Endothelial cell of umbilical vein (primary cell): ENCODE data around the gene MAP3K15. TPM values are rescaled to one million over a fixed set of nuclear protein-coding genes. Genes with fewer than 3 reads are reported as not detected.
"Not testable (repeated sequence)": the region's sequence is repeated elsewhere in the genome, so short reads cannot be mapped to it uniquely, and the experiment has no call there.

Source experiments
- BruUV-seq: library from RNA; stranded (reverse); fragments of 400-500 nt; replicated peaks from 2 replicates; lab custom pipeline; 2021; lab: Mats Ljungman, UMichigan
- CTCF ChIA-PET: fragments of 300-600, 350-600 bp; sonication (Branson Sonifier 250); formaldehyde crosslinking; loops from one replicate; lab custom pipeline; 2021; ENCODE audit warnings: antibody characterized with exemption, inconsistent platforms; lab: Charles Lee
- POLR2A ChIA-PET: fragments of 300-600, 350-600 bp; sonication (Branson Sonifier 250); formaldehyde crosslinking; loops from one replicate; lab custom pipeline; 2021; ENCODE audit warnings: antibody characterized with exemption, inconsistent platforms; lab: Charles Lee
- DNase-seq: peaks from one replicate; pipeline ENCODE4 v3.0.0-alpha.2; 2011; ENCODE audit warnings: low read depth, low spot score
- FAIRE-seq: peaks from 2 replicates; lab custom pipeline; 2011; peaks lifted over from hg19 to GRCh38; lab: Jason Lieb, UNC
- H2AFZ ChIP-seq: 2 replicates; pipeline ENCODE4 v1.6.0; 2012; ENCODE audit warnings: low read depth, low read length, control low read depth, inconsistent platforms
- H3K27ac ChIP-seq: 2 replicates; pipeline ENCODE4 v1.5.1; 2011; ENCODE audit warnings: low read depth, mild to moderate bottlenecking, control low read depth, low read length, moderate library complexity; ENCODE audit not compliant: insufficient read depth
- H3K27me3 ChIP-seq, 2 experiments: 2 replicates each; pipeline versions ENCODE4 v1.6.0 to v1.6.1; 2011; ENCODE audit warnings: low read length in 2 of 2, mixed read lengths in 1 of 2; ENCODE audit not compliant: control insufficient read depth in 2 of 2, insufficient read depth in 2 of 2
- H3K36me3 ChIP-seq, 2 experiments: 2 replicates in 1 of 2; 3 replicates in 1 of 2; pipeline ENCODE4 v1.5.1; 2011; ENCODE audit warnings: low read length in 2 of 2, mild to moderate bottlenecking in 1 of 2, moderate library complexity in 1 of 2; ENCODE audit not compliant: control insufficient read depth in 2 of 2, insufficient read depth in 2 of 2; ENCODE audit errors: extremely low read depth in 1 of 2
- H3K4me1 ChIP-seq: 3 replicates; pipeline ENCODE4 v1.5.1; 2011; ENCODE audit warnings: mild to moderate bottlenecking, low read length; ENCODE audit not compliant: control insufficient read depth, insufficient read depth; ENCODE audit errors: extremely low read depth
- H3K4me2 ChIP-seq: 2 replicates; pipeline ENCODE4 v1.6.1; 2011; ENCODE audit warnings: low read length, control low read depth, mixed read lengths; ENCODE audit not compliant: insufficient read depth
- H3K4me3 ChIP-seq, 3 experiments: fragments of 200-600 bp in 1 of 3; sonication (generic), shearing (Covaris generic) in 1 of 3; replicated peaks in 1 of 3; 2 replicates each; pipeline ENCODE4 v1.5.1; 2011 to 2016; ENCODE audit warnings: control low read depth in 3 of 3, low read length in 3 of 3, mild to moderate bottlenecking in 2 of 3, inconsistent platforms in 1 of 3, low read depth in 1 of 3, moderate library complexity in 1 of 3; ENCODE audit not compliant: insufficient read depth in 1 of 3
- H3K79me2 ChIP-seq: 2 replicates; pipeline ENCODE4 v1.6.0; 2012; ENCODE audit warnings: low read length, inconsistent platforms; ENCODE audit not compliant: control insufficient read depth, insufficient read depth
- H3K9ac ChIP-seq: replicated peaks from 2 replicates; pipeline ENCODE3; 2011; ENCODE audit warnings: low read length, control low read depth; ENCODE audit not compliant: insufficient read depth; ENCODE audit errors: extremely low read depth
- H3K9me1 ChIP-seq: replicated peaks from 3 replicates; pipeline ENCODE4 v1.6.0; 2011; ENCODE audit warnings: mild to moderate bottlenecking, low read length; ENCODE audit not compliant: control insufficient read depth, insufficient read depth; ENCODE audit errors: extremely low read depth
- H3K9me3 ChIP-seq: replicated peaks from 2 replicates; pipeline ENCODE4 v1.5.1; 2012; ENCODE audit warnings: low read length, inconsistent platforms; ENCODE audit not compliant: control insufficient read depth, insufficient read depth
- H4K20me1 ChIP-seq: replicated peaks from 2 replicates; pipeline ENCODE3; 2011; ENCODE audit warnings: mild to moderate bottlenecking, low read length; ENCODE audit not compliant: control insufficient read depth, insufficient read depth; ENCODE audit errors: extremely low read depth
- GATA2 ChIP-seq: IDR thresholded peaks from 2 replicates; pipeline ENCODE4 v1.7.0; 2011; ENCODE audit warnings: low read depth, mild to moderate bottlenecking, moderate library complexity, mixed read lengths, low read length; ENCODE audit not compliant: insufficient read length, insufficient read depth
- dilution Hi-C: fragments of 300-500 bp; cut with MboI; formaldehyde crosslinking; loops from one replicate; pipeline ENCODE4 v1.15.0; 2019; ENCODE audit warnings: low sequenced_read_pairs; ENCODE audit not compliant: extremely low pct_ligation_motif_present
- intact Hi-C: fragments of 100-400 bp; cut with micrococcal nuclease; formaldehyde crosslinking; loops from one replicate; pipeline ENCODE4 v1.10.0; 2022
- polyA plus RNA-seq, 4 experiments: library from polyadenylated mRNA; depleted of rRNA in 3 of 4; stranded (reverse) in 3 of 4; unstranded in 1 of 4; fragments of >200 nt; gene quantifications; 2 replicates each; pipeline versions ENCODE4 v1.2.1 to v1.2.3, GENCODE V29; 2011 to 2012; ENCODE audit warnings: missing spikeins in 1 of 4
- total RNA-seq: library from RNA; stranded (reverse); gene quantifications from 2 replicates; pipeline ENCODE4 v1.2.3, GENCODE V29; 2021

MAP3K15 gene
- total and polyA plus RNA-seq, 2 donors (not counting 3 experiments of a cell fraction or from before 2014, with no cell fraction given) = 0.01 to 0.09 TPM

GRCh38 chrX:19512359-19512758 is 2.9 kb downstream of the MAP3K15 start:
- no peak overlapping the region for H3K4me3 ChIP-seq
- no peak overlapping the region for H3K9ac ChIP-seq
- DNase-seq (no peak), FAIRE-seq (no peak)
- no peak overlapping the region for H3K27ac ChIP-seq
- H3K79me2 ChIP-seq = no peaks in the 10 kb centered on the region
- no peak for TF ChIP-seq GATA2
- H3K9me1 ChIP-seq = no peaks in the 10 kb centered on the region
- no peaks in the 10 kb centered on the region for H3K9me3 ChIP-seq
- ChIA-PET CTCF (no interaction called here), POLR2A (no interaction called here)
- no peak overlapping the region for H2AFZ ChIP-seq
- no peaks in the 10 kb centered on the region for H4K20me1 ChIP-seq
- H3K4me2 ChIP-seq = no peak overlapping the region
- H3K27me3 ChIP-seq = no peaks in the 10 kb centered on the region
- H3K36me3 ChIP-seq = no peaks in the 10 kb centered on the region
- intact Hi-C loops = no loop called here
- no peaks in the 10 kb centered on the region for H3K4me1 ChIP-seq
- dilution Hi-C loops = no loop called here
- BruUV-seq = no TSS peak

- H3K9me3 ChIP-seq, H3K4me1 ChIP-seq, H3K79me2 ChIP-seq, intact Hi-C loops, H2AFZ ChIP-seq, H4K20me1 ChIP-seq, H3K4me2 ChIP-seq, BruUV-seq, H3K9me1 ChIP-seq, H3K27me3 ChIP-seq, H3K4me3 ChIP-seq, H3K9ac ChIP-seq, CTCF ChIA-PET, POLR2A ChIA-PET, FAIRE-seq, dilution Hi-C loops, H3K36me3 ChIP-seq, DNase-seq, H3K27ac ChIP-seq: not testable (repeated sequence)
Observed at GRCh38 chrX:19511796-19512195, 3.5 kb downstream of the MAP3K15 start.
